SH-SY5Y (cell line): ENCODE measurements around the gene AMER3.

ENCODE experiments used
- GATA2 ChIP-seq: IDR thresholded peaks from 2 replicates; pipeline ENCODE4 v1.6.1; 2011; ENCODE audit warnings: mild to moderate bottlenecking, low read depth, low read length
- GATA3 ChIP-seq: IDR thresholded peaks from 2 replicates; pipeline ENCODE4 v1.6.1; 2011; ENCODE audit warnings: low read depth, mild to moderate bottlenecking, low read length, moderate library complexity

Gene AMER3

GRCh38 chr2:130763405-130763804, 8.1 kb downstream of the AMER3 start:
- no peak for TF ChIP-seq GATA3

GRCh38 chr2:130764035-130764820, 8.9 kb downstream of the AMER3 start:
- TF ChIP-seq GATA2 (no peak), GATA3 (no peak)

GRCh38 chr2:130764821-130765115, 9.4 kb downstream of the AMER3 start:
- TF ChIP-seq GATA3 (no peak), GATA2 (no peak)

GRCh38 chr2:130765464-130765863, 10.1 kb downstream of the AMER3 start:
- no peak for TF ChIP-seq GATA3
- no peak for TF ChIP-seq GATA2

GRCh38 chr2:130766037-130766436, 10.7 kb downstream of the AMER3 start:
- no peak for TF ChIP-seq GATA3
- no peak for TF ChIP-seq GATA2

- TF ChIP-seq GATA3 (no peak), GATA2 (no peak)
Measured at GRCh38 chr2:130766711-130767407, 11.5 kb downstream of the AMER3 start.

- no peak for TF ChIP-seq GATA2
- TF ChIP-seq GATA3, result no peak
Measured at GRCh38 chr2:130767408-130767775, 12.1 kb downstream of the AMER3 start.

GRCh38 chr2:130768191-130768855, 13.0 kb downstream of the AMER3 start:
- no peak for TF ChIP-seq GATA2
- TF ChIP-seq GATA3, result no peak

GRCh38 chr2:130769343-130769907, 14.1 kb downstream of the AMER3 start:
- no peak for TF ChIP-seq GATA3
- no peak for TF ChIP-seq GATA2

- TF ChIP-seq GATA3 (no peak), GATA2 (no peak)
Measured at GRCh38 chr2:130776550-130776949, 21.2 kb downstream of the AMER3 start.

GRCh38 chr2:130778781-130779180, 23.4 kb downstream of the AMER3 start:
- TF ChIP-seq GATA3 (no peak), GATA2 (no peak)

GRCh38 chr2:130785466-130786055, 30.2 kb downstream of the AMER3 start:
- no peak for TF ChIP-seq GATA2
- no peak for TF ChIP-seq GATA3

GRCh38 chr2:130786076-130786475, 30.7 kb downstream of the AMER3 start:
- TF ChIP-seq GATA3 (no peak), GATA2 (no peak)

- TF ChIP-seq GATA2 (no peak), GATA3 (no peak)
Measured at GRCh38 chr2:130787841-130788240, 32.5 kb downstream of the AMER3 start.
